ENCODE measurements around the gene PUM2. TPM values are rescaled to one million over a fixed set of nuclear protein-coding genes. Genes with fewer than 3 reads are reported as not detected.

The PUM2 gene, protein sequence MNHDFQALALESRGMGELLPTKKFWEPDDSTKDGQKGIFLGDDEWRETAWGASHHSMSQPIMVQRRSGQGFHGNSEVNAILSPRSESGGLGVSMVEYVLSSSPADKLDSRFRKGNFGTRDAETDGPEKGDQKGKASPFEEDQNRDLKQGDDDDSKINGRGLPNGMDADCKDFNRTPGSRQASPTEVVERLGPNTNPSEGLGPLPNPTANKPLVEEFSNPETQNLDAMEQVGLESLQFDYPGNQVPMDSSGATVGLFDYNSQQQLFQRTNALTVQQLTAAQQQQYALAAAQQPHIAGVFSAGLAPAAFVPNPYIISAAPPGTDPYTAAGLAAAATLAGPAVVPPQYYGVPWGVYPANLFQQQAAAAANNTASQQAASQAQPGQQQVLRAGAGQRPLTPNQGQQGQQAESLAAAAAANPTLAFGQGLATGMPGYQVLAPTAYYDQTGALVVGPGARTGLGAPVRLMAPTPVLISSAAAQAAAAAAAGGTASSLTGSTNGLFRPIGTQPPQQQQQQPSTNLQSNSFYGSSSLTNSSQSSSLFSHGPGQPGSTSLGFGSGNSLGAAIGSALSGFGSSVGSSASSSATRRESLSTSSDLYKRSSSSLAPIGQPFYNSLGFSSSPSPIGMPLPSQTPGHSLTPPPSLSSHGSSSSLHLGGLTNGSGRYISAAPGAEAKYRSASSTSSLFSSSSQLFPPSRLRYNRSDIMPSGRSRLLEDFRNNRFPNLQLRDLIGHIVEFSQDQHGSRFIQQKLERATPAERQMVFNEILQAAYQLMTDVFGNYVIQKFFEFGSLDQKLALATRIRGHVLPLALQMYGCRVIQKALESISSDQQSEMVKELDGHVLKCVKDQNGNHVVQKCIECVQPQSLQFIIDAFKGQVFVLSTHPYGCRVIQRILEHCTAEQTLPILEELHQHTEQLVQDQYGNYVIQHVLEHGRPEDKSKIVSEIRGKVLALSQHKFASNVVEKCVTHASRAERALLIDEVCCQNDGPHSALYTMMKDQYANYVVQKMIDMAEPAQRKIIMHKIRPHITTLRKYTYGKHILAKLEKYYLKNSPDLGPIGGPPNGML
- total RNA-seq: 100 to 1,000 TPM in 1 of 2 experiments, 10 to 100 TPM in 1; 78.4 to 112 TPM

DNA sequence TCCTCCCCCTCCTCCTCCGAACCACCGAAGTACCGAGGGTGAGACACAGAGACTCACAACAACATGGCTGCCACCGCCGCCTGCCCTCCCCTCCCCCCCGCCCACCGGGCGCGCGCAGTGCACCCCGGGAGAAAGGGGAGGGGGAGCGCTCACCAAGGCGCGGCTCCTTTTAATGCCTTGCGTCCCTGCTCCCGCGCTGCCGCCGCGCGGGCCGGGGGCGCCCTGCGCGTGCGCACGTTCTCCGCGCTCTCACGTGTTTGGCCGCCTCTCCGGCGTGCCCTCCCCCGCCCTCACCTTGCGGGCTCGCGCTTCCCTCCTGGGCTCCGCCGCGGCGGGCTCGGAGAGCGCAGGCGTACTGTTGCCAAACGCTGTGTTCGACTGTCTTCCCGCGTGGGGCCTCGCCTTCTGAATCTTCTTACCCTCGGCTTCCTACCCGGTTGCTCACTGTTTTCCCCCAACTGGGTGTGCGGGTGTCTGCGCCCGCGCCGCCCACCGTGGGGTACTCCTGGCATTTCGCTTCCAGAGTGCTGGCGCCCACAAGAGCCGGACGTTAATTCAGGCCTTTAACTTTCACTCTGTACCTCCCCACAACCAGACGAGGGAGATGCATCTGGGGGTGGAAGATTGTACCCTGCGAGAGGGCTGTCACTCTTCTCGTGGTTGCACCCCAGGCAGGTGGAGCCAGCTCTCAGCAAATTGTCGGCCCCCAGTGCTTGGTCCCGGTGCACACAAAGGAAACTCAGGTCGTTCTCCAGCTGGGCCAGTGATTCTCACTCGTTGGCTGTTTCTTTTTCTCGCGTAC is at the start of gene PUM2:
TSS of gene PUM2 (minus strand) at position 92 of the 802 bp plus-strand sequence. CDS start 23,484 bp downstream, outside the sequence.
- no peak within 1 kb of the TSS for H3K4me3 Mint-ChIP-seq

DNA sequence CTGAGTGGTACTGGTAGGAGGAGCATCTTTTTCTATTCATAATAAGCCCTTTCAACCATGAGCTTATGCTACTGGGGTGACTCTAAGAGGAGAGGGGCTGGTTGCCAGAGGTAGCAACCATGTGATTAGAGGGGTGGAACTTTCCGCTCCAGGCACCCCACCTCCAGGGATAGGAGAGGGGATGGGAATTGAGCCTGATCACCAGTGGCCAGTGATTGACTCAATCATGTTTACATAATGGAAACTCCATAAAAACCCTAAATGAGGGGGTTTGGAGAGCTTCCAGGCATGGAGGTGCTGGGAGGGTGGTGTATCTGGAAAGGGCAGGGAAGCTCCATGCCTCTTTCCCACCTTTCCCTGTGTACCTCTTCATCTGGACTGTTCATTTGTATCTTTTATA is 49.7 kb upstream of the PUM2 start:
- H3K4me1 Mint-ChIP-seq: no peaks in the 10 kb centered on the region
- no peak overlapping the region for H3K27ac Mint-ChIP-seq
- no peak overlapping the region for H3K4me3 Mint-ChIP-seq
- no peaks in the 10 kb centered on the region for H3K36me3 Mint-ChIP-seq (ENCODE audit: low read depth)
- ChIA-PET POLR2A (no interaction called here), CTCF (interaction anchor here (1.1 to 2.3 kb wide), 3 partner anchors 9 to 12 kb away, joined by 4 to 14 read pairs (median 4); no protein-coding TSS in a partner anchor)
- no peak for ATAC-seq
- DNase-seq: no peak
- peaks cover 2% of the 10 kb centered on the region for H3K27me3 Mint-ChIP-seq
- intact Hi-C loops (cut with DNase I, micrococcal nuclease): no loop called here
- H3K9me3 Mint-ChIP-seq (ENCODE audit: low read depth): no peaks in the 10 kb centered on the region

More for the DNA sequence above, at the start of gene PUM2:
- Mint-ChIP-seq H3K27me3 (no peaks in the 10 kb centered on the region), H3K36me3 (ENCODE audit: low read depth) (peaks cover 29% of the 10 kb centered on the region), H3K9me3 (ENCODE audit: low read depth) (no peaks in the 10 kb centered on the region), H3K4me1 (peaks cover 25% of the 10 kb centered on the region), H3K27ac (peak within 1 kb of the TSS; percentile 88)
- POLR2A ChIA-PET: interaction anchor here (0.6 to 1.1 kb wide), 3 partner anchors 14 to 96 kb away, joined by 4 to 9 read pairs (median 4); partner anchors contain the start of gene RHOB
- CTCF ChIA-PET: interaction anchor here (1.4 to 16.4 kb wide), 3 partner anchors 14 to 24 kb away, joined by 5 to 200 read pairs (median 20); no protein-coding TSS in a partner anchor
- intact Hi-C loops (cut with DNase I, micrococcal nuclease): loop anchor here (1.0 to 10.0 kb wide), 15 partner anchors 14 to 1790 kb away; partner anchors contain the start of genes LAPTM4A (in 2 of the 2), RDH14 (in 2 of the 2), RHOB (in 2 of the 2) and TTC32 (in 2 of the 2)
- DNase-seq: peak; percentile 97
- peak; percentile 85 for ATAC-seq

DNA sequence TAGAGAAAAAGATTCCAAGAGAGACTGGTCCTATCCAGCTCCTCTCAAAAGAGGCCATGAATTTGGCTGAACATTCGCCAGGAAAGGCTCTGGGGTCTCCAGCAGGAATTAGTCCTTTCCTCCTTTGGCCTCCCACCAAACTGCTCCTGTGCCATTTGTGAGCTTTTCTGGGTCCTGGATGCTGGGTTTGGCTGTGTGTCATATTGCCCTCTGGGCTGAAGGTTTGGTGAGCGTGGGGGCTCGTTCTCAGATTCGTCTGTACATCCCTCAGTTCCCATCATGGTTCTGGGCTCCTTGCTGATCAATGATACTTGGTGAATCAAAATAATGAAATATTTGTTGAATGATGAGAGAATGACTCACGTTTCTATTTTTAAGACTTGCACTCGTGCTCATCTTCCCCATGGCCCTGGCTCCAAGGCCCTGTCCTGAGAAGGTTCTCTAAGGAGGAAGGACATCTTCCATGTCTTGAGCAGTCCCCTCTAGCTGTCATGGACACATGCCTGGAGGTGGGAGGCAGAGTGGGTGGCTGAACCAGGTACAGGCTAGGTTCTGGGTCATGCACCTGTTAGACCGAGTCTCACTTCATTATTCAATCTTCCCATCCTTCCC is 48.4 kb upstream of the PUM2 start:
- no peaks in the 10 kb centered on the region for H3K9me3 Mint-ChIP-seq (ENCODE audit: low read depth)
- H3K36me3 Mint-ChIP-seq (ENCODE audit: low read depth): no peaks in the 10 kb centered on the region
- H3K4me3 Mint-ChIP-seq: no peak overlapping the region
- intact Hi-C loops (cut with DNase I, micrococcal nuclease): no loop called here
- H3K4me1 Mint-ChIP-seq: no peaks in the 10 kb centered on the region
- ChIA-PET POLR2A (no interaction called here), CTCF (interaction anchor here (0.5 to 2.3 kb wide), 3 partner anchors 12 to 167 kb away, joined by 3 to 14 read pairs (median 3); no protein-coding TSS in a partner anchor)
- no peak for DNase-seq
- no peak for ATAC-seq
- H3K27me3 Mint-ChIP-seq: peaks cover 2% of the 10 kb centered on the region
- H3K27ac Mint-ChIP-seq: no peak overlapping the region

DNA sequence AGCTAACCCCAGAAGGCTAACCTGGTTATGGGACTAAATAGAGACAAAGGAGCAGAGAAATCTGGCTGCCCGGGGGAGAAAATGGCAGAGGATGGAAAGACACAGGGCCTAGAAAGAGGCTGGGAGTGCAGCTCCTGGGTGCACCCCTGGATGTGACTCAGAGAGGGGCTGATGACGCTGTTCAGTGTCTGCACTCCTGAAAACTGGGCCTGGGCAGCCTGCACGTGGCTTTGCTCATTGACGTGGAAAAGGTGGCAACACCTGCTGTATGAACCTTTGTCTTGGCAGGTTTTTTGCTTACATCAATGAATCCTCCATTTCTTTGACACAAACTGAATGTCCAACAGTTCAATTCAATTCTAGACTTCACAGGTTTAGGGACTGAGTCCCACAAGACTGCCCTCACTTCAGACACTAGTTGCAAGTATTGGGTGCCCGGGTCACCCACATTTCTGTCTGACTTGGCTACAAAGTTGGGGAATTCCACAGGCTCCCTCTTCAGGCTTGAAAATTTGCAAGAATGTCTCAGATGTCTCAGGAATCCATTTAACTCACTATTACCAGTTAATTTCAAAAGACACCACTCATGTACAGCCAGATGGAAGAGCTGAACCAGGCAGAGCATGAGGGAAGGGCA is 47.3 kb upstream of the PUM2 start:
- no peak overlapping the region for H3K4me3 Mint-ChIP-seq
- no peaks in the 10 kb centered on the region for H3K4me1 Mint-ChIP-seq
- POLR2A ChIA-PET: no interaction called here
- ATAC-seq (no peak), DNase-seq (no peak)
- H3K27me3 Mint-ChIP-seq: peaks cover 2% of the 10 kb centered on the region
- no peaks in the 10 kb centered on the region for H3K9me3 Mint-ChIP-seq (ENCODE audit: low read depth)
- no peaks in the 10 kb centered on the region for H3K36me3 Mint-ChIP-seq (ENCODE audit: low read depth)
- CTCF ChIA-PET: interaction anchor here (1.4 kb wide), 1 partner anchor 13 kb away, joined by 8 read pairs; no protein-coding TSS in a partner anchor
- intact Hi-C loops (cut with DNase I, micrococcal nuclease): no loop called here
- H3K27ac Mint-ChIP-seq: no peak overlapping the region

DNA sequence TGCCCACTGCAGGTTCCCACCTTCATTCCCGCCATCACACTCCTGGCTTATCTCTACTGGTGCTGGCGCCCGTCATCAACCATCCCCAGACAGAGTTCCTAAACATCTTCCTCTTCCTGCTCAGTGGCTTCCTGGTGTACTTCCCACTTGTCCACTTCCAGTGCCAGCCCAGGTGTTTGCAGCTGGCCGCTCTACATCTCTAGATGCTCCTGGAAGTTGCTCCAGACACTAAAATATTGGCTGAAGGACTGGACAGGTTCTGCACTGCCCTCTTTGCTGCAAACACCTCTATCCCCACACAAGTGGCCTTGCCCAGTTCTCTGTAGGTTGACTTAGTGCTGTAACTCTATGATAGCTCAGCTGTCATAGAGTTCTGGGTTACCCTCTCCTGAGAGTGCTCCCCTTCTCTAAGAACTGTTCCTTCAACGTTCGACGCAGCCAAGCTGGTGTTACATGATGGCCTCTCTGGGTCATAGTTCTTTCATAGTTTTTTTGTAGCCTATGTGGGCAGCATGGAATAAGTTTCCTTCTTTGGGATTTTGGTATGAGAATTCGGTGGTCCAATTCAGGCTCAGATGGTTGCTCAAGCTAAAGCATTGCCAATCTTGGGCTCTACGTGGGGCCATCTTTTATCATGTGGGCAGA is 45.8 kb upstream of the PUM2 start:
- no peak for DNase-seq
- intact Hi-C loops (cut with DNase I, micrococcal nuclease): no loop called here
- POLR2A ChIA-PET: no interaction called here
- CTCF ChIA-PET: interaction anchor here (0.8 to 1.0 kb wide), 2 partner anchors 17 to 255 kb away, joined by 5 to 6 read pairs; partner anchors contain the start of gene HS1BP3
- Mint-ChIP-seq H3K27me3 (peaks cover 2% of the 10 kb centered on the region), H3K4me3 (no peak overlapping the region), H3K27ac (no peak overlapping the region), H3K4me1 (no peaks in the 10 kb centered on the region), H3K36me3 (ENCODE audit: low read depth) (no peaks in the 10 kb centered on the region), H3K9me3 (ENCODE audit: low read depth) (no peaks in the 10 kb centered on the region)
- no peak for ATAC-seq

DNA sequence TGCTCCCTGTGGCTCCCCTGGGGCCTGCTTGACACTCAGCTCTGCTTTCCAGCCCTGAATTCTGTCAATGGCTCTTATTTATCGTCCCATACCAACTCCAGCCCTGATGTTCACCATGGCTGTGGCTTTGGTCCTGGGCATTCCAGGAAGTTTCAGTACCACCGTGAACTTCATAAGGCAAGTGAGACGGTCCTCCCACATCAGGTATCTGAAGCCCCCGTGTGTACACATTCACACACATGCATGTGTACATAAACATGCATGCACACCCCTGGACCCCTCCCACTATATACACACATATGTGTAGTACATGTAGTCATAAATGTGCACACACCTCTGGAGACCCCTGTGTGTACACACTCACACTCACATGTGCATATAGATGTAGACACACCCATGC is 43.3 kb upstream of the PUM2 start:
- Mint-ChIP-seq H3K27ac (no peak overlapping the region), H3K4me3 (no peak overlapping the region), H3K36me3 (ENCODE audit: low read depth) (no peaks in the 10 kb centered on the region), H3K4me1 (no peaks in the 10 kb centered on the region), H3K9me3 (ENCODE audit: low read depth) (no peaks in the 10 kb centered on the region), H3K27me3 (peaks cover 2% of the 10 kb centered on the region)
- ATAC-seq: no peak
- CTCF ChIA-PET: no interaction called here
- no peak for DNase-seq
- intact Hi-C loops (cut with DNase I, micrococcal nuclease): no loop called here
- POLR2A ChIA-PET: no interaction called here

DNA sequence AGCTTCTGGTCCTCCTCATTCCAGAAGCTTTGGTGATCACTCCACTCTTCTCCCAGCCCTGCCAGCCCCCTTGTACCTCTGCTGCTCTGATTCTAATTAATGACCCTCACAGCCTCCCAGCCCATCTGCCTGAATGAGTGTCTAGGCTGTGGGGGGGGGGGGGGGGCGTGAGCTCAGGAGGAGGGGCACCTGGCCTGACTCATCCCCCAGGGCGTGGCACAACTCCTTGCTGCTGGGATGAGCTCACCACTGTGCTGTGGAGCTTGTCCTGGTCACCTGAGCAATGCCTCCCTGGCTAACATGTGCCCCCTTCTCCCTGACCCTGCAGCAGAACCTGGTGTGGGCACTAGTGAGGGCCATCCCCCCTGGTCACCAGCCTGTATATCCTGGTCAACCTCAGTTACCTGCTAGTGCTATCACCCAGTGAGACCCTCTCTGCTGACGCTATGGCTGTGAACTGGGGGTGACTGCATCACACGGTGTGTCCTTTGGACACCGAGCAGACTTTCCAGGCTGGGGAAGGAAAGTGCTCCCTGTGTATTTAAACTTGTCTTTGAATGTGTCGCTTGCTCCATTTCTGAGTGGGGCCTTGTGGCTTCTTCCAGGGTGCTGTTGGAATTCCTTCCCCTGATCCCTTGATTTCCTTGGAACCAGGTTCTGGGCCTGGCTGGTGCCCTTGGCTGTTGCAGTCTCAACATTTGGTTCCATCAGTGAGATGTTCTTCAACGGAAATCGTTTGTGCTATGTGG is 41.5 kb upstream of the PUM2 start:
- Mint-ChIP-seq H3K4me3 (no peak overlapping the region), H3K4me1 (no peaks in the 10 kb centered on the region), H3K27me3 (peaks cover 2% of the 10 kb centered on the region), H3K36me3 (ENCODE audit: low read depth) (no peaks in the 10 kb centered on the region), H3K9me3 (ENCODE audit: low read depth) (no peaks in the 10 kb centered on the region), H3K27ac (no peak overlapping the region)
- intact Hi-C loops (cut with DNase I, micrococcal nuclease): no loop called here
- DNase-seq (peak; percentile 17), ATAC-seq (peak; percentile 44)
- ChIA-PET POLR2A (no interaction called here), CTCF (no interaction called here)

DNA sequence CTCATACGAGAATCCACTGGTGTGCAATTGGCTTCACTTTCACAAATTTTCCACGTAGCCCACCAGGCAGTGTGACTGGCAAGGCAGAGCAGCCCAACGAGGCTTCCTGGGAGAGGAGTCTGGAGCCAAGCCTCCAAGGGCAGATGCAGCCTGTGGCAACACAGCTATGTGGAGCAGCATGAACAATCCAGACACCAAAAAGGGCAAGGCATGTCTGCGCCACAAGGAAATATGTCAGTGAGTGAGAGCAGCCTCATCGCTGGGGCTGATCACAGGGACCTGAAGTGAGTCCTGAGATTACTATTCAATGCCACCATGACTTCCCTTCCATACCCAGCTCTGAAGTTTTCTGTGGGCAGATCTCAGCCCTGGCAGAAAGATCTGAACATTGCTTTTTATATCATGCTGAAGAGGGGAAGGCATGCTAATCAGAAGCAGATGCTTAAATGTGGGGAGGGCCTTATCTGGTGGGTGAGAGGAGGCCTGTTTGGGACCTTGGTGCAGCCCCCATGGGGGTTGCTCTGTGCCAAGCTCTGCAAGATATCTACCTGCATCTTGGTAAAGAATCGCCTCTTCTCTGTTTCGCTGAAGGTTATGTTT is 40.0 kb upstream of the PUM2 start:
- CTCF ChIA-PET: interaction anchor here (0.6 kb wide), 1 partner anchor 367 kb away, joined by 3 read pairs; no protein-coding TSS in a partner anchor
- H3K27me3 Mint-ChIP-seq: no peaks in the 10 kb centered on the region
- intact Hi-C loops (cut with DNase I, micrococcal nuclease): no loop called here
- H3K9me3 Mint-ChIP-seq (ENCODE audit: low read depth): no peaks in the 10 kb centered on the region
- POLR2A ChIA-PET: no interaction called here
- H3K4me1 Mint-ChIP-seq: no peaks in the 10 kb centered on the region
- no peak overlapping the region for H3K4me3 Mint-ChIP-seq
- DNase-seq: no peak
- ATAC-seq: peak; percentile 44
- H3K36me3 Mint-ChIP-seq (ENCODE audit: low read depth): no peaks in the 10 kb centered on the region
- H3K27ac Mint-ChIP-seq: no peak overlapping the region

DNA sequence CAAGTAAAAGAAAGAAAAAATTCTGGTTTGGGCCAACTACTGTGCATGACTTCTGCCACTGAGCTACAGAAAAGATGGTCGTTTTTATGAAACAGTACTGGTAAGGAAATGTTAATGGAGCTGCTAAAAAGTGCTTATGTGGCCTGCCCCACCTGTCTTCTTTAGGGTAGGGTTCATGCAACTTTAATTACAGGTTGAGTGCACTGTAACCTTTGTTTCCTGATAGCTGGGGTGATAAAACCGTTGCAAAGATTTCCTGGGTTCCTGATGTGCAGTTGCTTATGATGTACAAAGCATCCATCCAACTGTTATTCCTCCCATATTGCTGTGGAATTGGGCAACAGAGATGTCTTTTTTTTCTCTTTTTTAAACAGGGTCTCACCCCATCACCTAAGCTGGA is 34.3 kb upstream of the PUM2 start:
- Mint-ChIP-seq H3K36me3 (ENCODE audit: low read depth) (no peaks in the 10 kb centered on the region), H3K9me3 (ENCODE audit: low read depth) (no peaks in the 10 kb centered on the region), H3K4me1 (no peaks in the 10 kb centered on the region), H3K27me3 (no peaks in the 10 kb centered on the region), H3K4me3 (no peak overlapping the region), H3K27ac (no peak overlapping the region)
- POLR2A ChIA-PET: no interaction called here
- no peak for ATAC-seq
- no peak for DNase-seq
- CTCF ChIA-PET: interaction anchor here (1.0 kb wide), 1 partner anchor 25 kb away, joined by 4 read pairs; no protein-coding TSS in a partner anchor
- intact Hi-C loops (cut with DNase I, micrococcal nuclease): no loop called here
